ENCODE measurements around the gene LATS1.
"Not testable (repeated sequence)": the region's sequence is repeated elsewhere in the genome, so short reads cannot be mapped to it uniquely, and the experiment has no call there.

GRCh38 chr6:149749082-149749593 is 31.2 kb upstream of the LATS1 start:
- TF ChIP-seq, protein P1, sequence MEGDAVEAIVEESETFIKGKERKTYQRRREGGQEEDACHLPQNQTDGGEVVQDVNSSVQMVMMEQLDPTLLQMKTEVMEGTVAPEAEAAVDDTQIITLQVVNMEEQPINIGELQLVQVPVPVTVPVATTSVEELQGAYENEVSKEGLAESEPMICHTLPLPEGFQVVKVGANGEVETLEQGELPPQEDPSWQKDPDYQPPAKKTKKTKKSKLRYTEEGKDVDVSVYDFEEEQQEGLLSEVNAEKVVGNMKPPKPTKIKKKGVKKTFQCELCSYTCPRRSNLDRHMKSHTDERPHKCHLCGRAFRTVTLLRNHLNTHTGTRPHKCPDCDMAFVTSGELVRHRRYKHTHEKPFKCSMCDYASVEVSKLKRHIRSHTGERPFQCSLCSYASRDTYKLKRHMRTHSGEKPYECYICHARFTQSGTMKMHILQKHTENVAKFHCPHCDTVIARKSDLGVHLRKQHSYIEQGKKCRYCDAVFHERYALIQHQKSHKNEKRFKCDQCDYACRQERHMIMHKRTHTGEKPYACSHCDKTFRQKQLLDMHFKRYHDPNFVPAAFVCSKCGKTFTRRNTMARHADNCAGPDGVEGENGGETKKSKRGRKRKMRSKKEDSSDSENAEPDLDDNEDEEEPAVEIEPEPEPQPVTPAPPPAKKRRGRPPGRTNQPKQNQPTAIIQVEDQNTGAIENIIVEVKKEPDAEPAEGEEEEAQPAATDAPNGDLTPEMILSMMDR (IDR thresholded peaks at IDR 0.05): not testable (repeated sequence)
- not testable (repeated sequence) for TF ChIP-seq POLR2A, POLR2AphosphoS5 (IDR thresholded peaks at IDR 0.05)
